Glutamatergic neuron (in vitro differentiated cells): ENCODE measurements around the gene STK32A. TPM values are rescaled to one million over a fixed set of nuclear protein-coding genes. Genes with fewer than 3 reads are reported as not detected.

Experiments used
- DNase-seq: peaks from one replicate; pipeline ENCODE4 v3.0.0; 2022
- H3K27ac Mint-ChIP-seq: one replicate; pipeline ENCODE4 v1.8.0; 2020; ENCODE audit warnings: mild to moderate bottlenecking, mixed read lengths, inconsistent platforms; ENCODE audit not compliant: unreplicated experiment
- H3K27me3 Mint-ChIP-seq: one replicate; pipeline ENCODE4 v1.8.0; 2020; ENCODE audit warnings: mild to moderate bottlenecking, moderate library complexity, mixed read lengths, inconsistent platforms; ENCODE audit not compliant: unreplicated experiment
- H3K36me3 Mint-ChIP-seq: one replicate; pipeline ENCODE4 v1.8.0; 2020; ENCODE audit warnings: mild to moderate bottlenecking, mixed read lengths, inconsistent platforms; ENCODE audit not compliant: unreplicated experiment
- H3K4me1 Mint-ChIP-seq: one replicate; pipeline ENCODE4 v1.8.0; 2020; ENCODE audit warnings: mild to moderate bottlenecking, low read depth, mixed read lengths, inconsistent platforms; ENCODE audit not compliant: unreplicated experiment
- H3K4me3 Mint-ChIP-seq: one replicate; pipeline ENCODE4 v1.8.0; 2020; ENCODE audit warnings: mild to moderate bottlenecking, mixed read lengths, inconsistent platforms; ENCODE audit not compliant: unreplicated experiment
- H3K9me3 Mint-ChIP-seq: one replicate; pipeline ENCODE4 v1.8.0; 2020; ENCODE audit warnings: mild to moderate bottlenecking, moderate library complexity, mixed read lengths, inconsistent platforms; ENCODE audit not compliant: unreplicated experiment
- CTCF ChIP-seq: fragments of 200-600 bp; sonication (generic); IDR thresholded peaks from one replicate; pipeline ENCODE4 v1.5.0; 2021; ENCODE audit not compliant: partially characterized antibody, unreplicated experiment
- total RNA-seq: library from RNA; stranded (reverse); fragmentation: NEBNext Ultra II Directional; extraction: Animal tissue kit (Norgen Biotek cat#: 25700); gene quantifications from one replicate; pipeline ENCODE4 v1.2.1, GENCODE V29; 2021; ENCODE audit not compliant: unreplicated experiment

The STK32A gene
- total RNA-seq, 1 donor from 2014 or later, result 3.2 TPM

- no peak overlapping the region for H3K4me3 Mint-ChIP-seq
- H3K27ac Mint-ChIP-seq, result no peak overlapping the region
- TF ChIP-seq CTCF, result no peak
- H3K9me3 Mint-ChIP-seq, result peaks cover 3% of the 10 kb centered on the region
- no peak for DNase-seq
- peaks cover 4% of the 10 kb centered on the region for H3K27me3 Mint-ChIP-seq
- H3K36me3 Mint-ChIP-seq, result peaks cover 16% of the 10 kb centered on the region
- H3K4me1 Mint-ChIP-seq, result no peaks in the 10 kb centered on the region
Measured at GRCh38 chr5:147287110-147287509, 52.3 kb downstream of the STK32A start.

GRCh38 chr5:147290261-147290660, 55.4 kb downstream of the STK32A start:
- no peak for DNase-seq
- Mint-ChIP-seq H3K9me3 (peaks cover 2% of the 10 kb centered on the region), H3K36me3 (peaks cover 16% of the 10 kb centered on the region), H3K27me3 (peaks cover 4% of the 10 kb centered on the region), H3K27ac (no peak overlapping the region), H3K4me1 (no peaks in the 10 kb centered on the region), H3K4me3 (no peak overlapping the region)
- no peak for TF ChIP-seq CTCF

- H3K4me1 Mint-ChIP-seq, result no peaks in the 10 kb centered on the region
- H3K4me3 Mint-ChIP-seq, result no peak overlapping the region
- DNase-seq, result no peak
- H3K36me3 Mint-ChIP-seq, result no peaks in the 10 kb centered on the region
- no peak overlapping the region for H3K27ac Mint-ChIP-seq
- TF ChIP-seq CTCF, result no peak
- H3K9me3 Mint-ChIP-seq, result no peaks in the 10 kb centered on the region
- H3K27me3 Mint-ChIP-seq, result no peaks in the 10 kb centered on the region
Measured at GRCh38 chr5:147303251-147303650, 68.4 kb downstream of the STK32A start.

DNA sequence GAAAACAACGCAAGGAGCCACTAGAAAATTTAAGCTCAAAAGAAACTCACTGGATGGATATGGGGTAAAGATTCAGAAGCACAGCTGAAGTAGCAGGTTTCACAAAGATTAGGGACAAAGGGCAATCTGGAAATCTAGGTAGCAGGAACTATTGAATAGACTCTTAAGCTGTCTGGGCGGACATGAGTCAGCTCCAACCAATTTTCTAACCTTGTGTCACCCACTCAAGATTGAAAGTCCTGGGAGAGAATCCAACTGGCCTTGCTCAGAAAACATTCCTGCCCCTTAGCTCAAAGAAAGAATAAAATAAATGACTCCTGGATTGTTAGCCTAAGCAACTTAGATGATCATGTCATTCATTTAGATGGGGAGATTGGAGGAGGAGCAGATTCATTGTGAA, 69.2 kb downstream of the STK32A start:
- Mint-ChIP-seq H3K9me3 (no peaks in the 10 kb centered on the region), H3K36me3 (no peaks in the 10 kb centered on the region), H3K27me3 (no peaks in the 10 kb centered on the region), H3K4me1 (no peaks in the 10 kb centered on the region), H3K4me3 (no peak overlapping the region), H3K27ac (no peak overlapping the region)
- no peak for TF ChIP-seq CTCF
- no peak for DNase-seq

- TF ChIP-seq CTCF, result no peak
- Mint-ChIP-seq H3K4me3 (no peak overlapping the region), H3K36me3 (no peaks in the 10 kb centered on the region)
Measured at GRCh38 chr5:147305147-147305546, 70.3 kb downstream of the STK32A start.

More at GRCh38 chr5:147305147-147305546, 70.3 kb downstream of the STK32A start:
- Mint-ChIP-seq H3K9me3 (no peaks in the 10 kb centered on the region), H3K27me3 (no peaks in the 10 kb centered on the region), H3K4me1 (no peaks in the 10 kb centered on the region), H3K27ac (no peak overlapping the region)
- no peak for DNase-seq
